DOHH2 (cell line): ENCODE results near the gene LEKR1.

Experiments used
- H3F3A ChIP-seq: fragments of 200-600 bp; sonication (generic), shearing (Covaris generic); 2 replicates; pipeline ENCODE4 v1.6.0; 2016; ENCODE audit warnings: antibody characterized with exemption, mild to moderate bottlenecking; ENCODE audit not compliant: control insufficient read depth, insufficient read depth
- H3K27ac ChIP-seq: fragments of 200-600 bp; sonication (generic); 2 replicates; pipeline ENCODE4 v1.5.1; 2014; ENCODE audit warnings: low read depth, mild to moderate bottlenecking, low read length, moderate library complexity
- H3K27me3 ChIP-seq: fragments of 200-600 bp; sonication (generic); 2 replicates; pipeline ENCODE4 v1.6.1; 2014; ENCODE audit warnings: mild to moderate bottlenecking, low read length, mixed read lengths; ENCODE audit not compliant: control insufficient read depth
- H3K36me3 ChIP-seq: fragments of 200-600 bp; sonication (generic); 2 replicates; pipeline ENCODE4 v1.6.1; 2014; ENCODE audit warnings: mild to moderate bottlenecking, low read length, moderate library complexity, mixed read lengths; ENCODE audit not compliant: control insufficient read depth
- H3K4me1 ChIP-seq: fragments of 200-600 bp; sonication (generic); 2 replicates; pipeline ENCODE4 v1.6.1; 2014; ENCODE audit warnings: mild to moderate bottlenecking, low read length, mixed read lengths; ENCODE audit not compliant: control insufficient read depth
- H3K4me2 ChIP-seq: fragments of 200-600 bp; sonication (generic); 2 replicates; pipeline ENCODE4 v1.6.0; 2014; ENCODE audit warnings: mild to moderate bottlenecking, low read length, moderate library complexity
- H3K4me3 ChIP-seq: fragments of 200-600 bp; sonication (generic); 2 replicates; pipeline ENCODE4 v1.5.1; 2014; ENCODE audit warnings: mild to moderate bottlenecking, low read length, mixed read lengths
- H3K79me2 ChIP-seq: fragments of 200-600 bp; sonication (generic); 2 replicates; pipeline ENCODE4 v1.6.1; 2014; ENCODE audit warnings: mild to moderate bottlenecking, low read length, mixed read lengths; ENCODE audit not compliant: control insufficient read depth
- H3K9me2 ChIP-seq: fragments of 200-600 bp; sonication (generic); replicated peaks from 2 replicates; pipeline ENCODE4 v1.6.1; 2014; ENCODE audit warnings: mild to moderate bottlenecking, low read length, mixed read lengths; ENCODE audit not compliant: control insufficient read depth
- H3K9me3 ChIP-seq: fragments of 200-600 bp; sonication (generic); 2 replicates; pipeline ENCODE4 v1.6.1; 2014; ENCODE audit warnings: antibody characterized with exemption, low read length, mixed read lengths; ENCODE audit not compliant: control insufficient read depth, insufficient read depth
- H4K20me1 ChIP-seq: fragments of 200-600 bp; sonication (generic); 2 replicates; pipeline ENCODE4 v1.6.0; 2014; ENCODE audit warnings: low read depth, mild to moderate bottlenecking, antibody characterized with exemption, low read length, moderate library complexity; ENCODE audit not compliant: control insufficient read depth, insufficient read depth
- EZH2phosphoT487 ChIP-seq: fragments of 200-600 bp; sonication (generic); IDR thresholded peaks from 2 replicates; pipeline ENCODE4 v1.6.1; 2017; ENCODE audit warnings: borderline replicate concordance, mild to moderate bottlenecking, antibody characterized with exemption, low read length, moderate library complexity, mixed read lengths
- TF ChIP-seq, protein P1 (sequence below): fragments of 200-600 bp; sonication (generic); IDR thresholded peaks from one replicate; pipeline ENCODE4 v1.5.1; 2014; ENCODE audit warnings: antibody characterized with exemption, mild to moderate bottlenecking, low read depth, low read length; ENCODE audit not compliant: poor library complexity, severe bottlenecking

Gene LEKR1

GRCh38 chr3:157071744-157072525, 245.8 kb downstream of the LEKR1 start:
- Histone ChIP-seq H3K9me3 (no peaks in the 10 kb centered on the region), H3K79me2 (no peaks in the 10 kb centered on the region), H3K36me3 (no peaks in the 10 kb centered on the region), H3K4me1 (peaks cover 12% of the 10 kb centered on the region), H3F3A (no peaks in the 10 kb centered on the region), H3K4me3 (no peak overlapping the region), H3K27ac (no peak overlapping the region), H4K20me1 (no peaks in the 10 kb centered on the region), H3K27me3 (no peaks in the 10 kb centered on the region), H3K9me2 (no peaks in the 10 kb centered on the region), H3K4me2 (no peak overlapping the region)
- TF ChIP-seq EZH2phosphoT487: no peak
- TF ChIP-seq, protein P1, sequence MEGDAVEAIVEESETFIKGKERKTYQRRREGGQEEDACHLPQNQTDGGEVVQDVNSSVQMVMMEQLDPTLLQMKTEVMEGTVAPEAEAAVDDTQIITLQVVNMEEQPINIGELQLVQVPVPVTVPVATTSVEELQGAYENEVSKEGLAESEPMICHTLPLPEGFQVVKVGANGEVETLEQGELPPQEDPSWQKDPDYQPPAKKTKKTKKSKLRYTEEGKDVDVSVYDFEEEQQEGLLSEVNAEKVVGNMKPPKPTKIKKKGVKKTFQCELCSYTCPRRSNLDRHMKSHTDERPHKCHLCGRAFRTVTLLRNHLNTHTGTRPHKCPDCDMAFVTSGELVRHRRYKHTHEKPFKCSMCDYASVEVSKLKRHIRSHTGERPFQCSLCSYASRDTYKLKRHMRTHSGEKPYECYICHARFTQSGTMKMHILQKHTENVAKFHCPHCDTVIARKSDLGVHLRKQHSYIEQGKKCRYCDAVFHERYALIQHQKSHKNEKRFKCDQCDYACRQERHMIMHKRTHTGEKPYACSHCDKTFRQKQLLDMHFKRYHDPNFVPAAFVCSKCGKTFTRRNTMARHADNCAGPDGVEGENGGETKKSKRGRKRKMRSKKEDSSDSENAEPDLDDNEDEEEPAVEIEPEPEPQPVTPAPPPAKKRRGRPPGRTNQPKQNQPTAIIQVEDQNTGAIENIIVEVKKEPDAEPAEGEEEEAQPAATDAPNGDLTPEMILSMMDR: no peak

DNA sequence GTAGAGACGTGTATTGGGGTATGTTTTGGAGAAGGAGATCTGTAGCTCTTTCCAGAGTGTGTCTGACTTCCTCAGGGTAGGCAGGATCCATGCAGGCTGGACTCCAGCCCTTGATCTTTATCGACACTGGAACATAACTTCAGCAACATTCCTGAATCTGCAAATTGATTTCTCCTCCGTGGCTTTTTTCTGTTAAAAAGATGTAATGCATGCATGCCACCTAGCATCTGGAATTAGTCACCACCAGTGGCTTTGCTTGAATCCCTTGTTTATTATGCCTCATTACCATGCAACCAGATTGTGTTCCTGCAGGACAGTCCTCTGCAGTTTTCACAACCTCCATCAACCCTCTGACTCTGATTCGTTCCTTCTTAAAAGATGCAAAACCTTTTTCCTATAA, 247.7 kb downstream of the LEKR1 start:
- Histone ChIP-seq H4K20me1 (no peaks in the 10 kb centered on the region), H3K4me2 (no peak overlapping the region), H3K4me3 (no peak overlapping the region), H3K36me3 (no peaks in the 10 kb centered on the region), H3K27ac (no peak overlapping the region), H3F3A (no peaks in the 10 kb centered on the region), H3K9me3 (no peaks in the 10 kb centered on the region), H3K4me1 (peaks cover under 1% of the 10 kb centered on the region; the same call in 1 of the 2 replicates), H3K27me3 (no peaks in the 10 kb centered on the region), H3K79me2 (no peaks in the 10 kb centered on the region), H3K9me2 (no peaks in the 10 kb centered on the region)
- TF ChIP-seq, protein P1: no peak
- TF ChIP-seq EZH2phosphoT487: no peak

- no peaks in the 10 kb centered on the region for H3F3A ChIP-seq
- no peak overlapping the region for H3K4me2 ChIP-seq
- peaks cover 1% of the 10 kb centered on the region for H3K4me1 ChIP-seq
- TF ChIP-seq, protein P1: no peak
- no peak for TF ChIP-seq EZH2phosphoT487
- no peaks in the 10 kb centered on the region for H3K27me3 ChIP-seq
- no peak overlapping the region for H3K4me3 ChIP-seq
- no peaks in the 10 kb centered on the region for H3K79me2 ChIP-seq
- H4K20me1 ChIP-seq: no peaks in the 10 kb centered on the region
- H3K9me3 ChIP-seq: no peaks in the 10 kb centered on the region
- no peaks in the 10 kb centered on the region for H3K36me3 ChIP-seq
- no peaks in the 10 kb centered on the region for H3K9me2 ChIP-seq
- no peak overlapping the region for H3K27ac ChIP-seq
These were observed 248.3 kb downstream of the LEKR1 start for GRCh38 chr3:157074490-157074889.
